ENCODE measurements around the gene IKZF1.

Gene IKZF1

DNA sequence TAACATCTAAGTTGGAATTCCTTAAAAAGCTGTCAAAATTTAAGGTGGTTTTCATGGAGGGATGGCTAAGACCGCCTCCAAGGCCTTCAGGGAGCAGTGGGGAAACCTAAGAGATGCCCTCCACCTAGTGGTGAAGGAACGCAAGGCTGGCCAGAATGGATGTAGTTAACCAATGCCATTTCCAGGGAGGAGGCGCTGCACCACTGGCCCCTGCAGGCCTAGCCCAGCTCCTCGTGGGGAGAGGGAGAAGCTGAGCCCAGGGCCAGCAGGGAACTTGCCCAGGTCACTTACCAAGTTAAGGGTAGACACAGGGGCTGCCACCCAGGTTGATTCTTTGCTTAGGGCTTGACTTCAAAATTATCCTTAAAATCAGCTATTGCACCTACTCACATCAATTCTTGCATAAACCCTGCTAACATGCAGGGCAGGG lies 113.6 kb downstream of the IKZF1 start:
- peak; percentile 10 for DNase-seq

DNA sequence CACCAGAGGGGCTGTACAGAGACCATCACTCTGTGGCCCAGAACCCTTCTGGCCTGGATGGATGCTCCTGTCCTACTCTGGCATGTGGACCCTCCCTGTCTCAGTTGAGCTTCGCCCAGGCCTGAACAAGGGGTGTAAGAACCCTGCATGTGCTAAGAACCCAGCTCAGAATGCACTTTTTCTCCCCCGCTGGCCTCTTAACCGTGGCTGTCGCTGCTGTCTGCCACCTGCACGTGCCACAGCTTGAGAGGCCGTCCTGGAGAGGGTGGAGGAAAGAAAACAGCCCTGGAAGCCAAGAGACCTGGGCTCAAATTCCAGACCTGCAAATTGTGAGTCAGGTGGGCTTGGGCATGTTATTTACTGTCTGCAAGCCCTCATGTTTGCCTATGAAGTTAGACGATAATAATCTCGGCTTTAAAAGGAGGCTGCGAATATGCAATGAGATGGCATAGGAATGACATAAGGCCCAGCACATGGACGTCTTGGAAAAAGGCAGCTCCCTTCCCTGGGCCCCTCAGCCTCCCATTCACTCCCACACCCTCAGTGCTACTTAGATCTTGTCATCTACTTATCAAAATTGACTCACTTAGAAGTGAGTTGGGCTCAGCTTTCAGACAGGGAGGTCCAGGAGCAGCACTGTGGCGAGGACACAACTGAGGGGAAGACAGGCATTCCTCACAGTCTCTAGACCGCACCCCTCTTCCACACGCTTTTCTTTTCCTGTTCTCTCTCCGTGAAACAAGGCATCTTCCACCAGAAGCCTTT lies 114.2 kb downstream of the IKZF1 start:
- no peak for DNase-seq

DNA sequence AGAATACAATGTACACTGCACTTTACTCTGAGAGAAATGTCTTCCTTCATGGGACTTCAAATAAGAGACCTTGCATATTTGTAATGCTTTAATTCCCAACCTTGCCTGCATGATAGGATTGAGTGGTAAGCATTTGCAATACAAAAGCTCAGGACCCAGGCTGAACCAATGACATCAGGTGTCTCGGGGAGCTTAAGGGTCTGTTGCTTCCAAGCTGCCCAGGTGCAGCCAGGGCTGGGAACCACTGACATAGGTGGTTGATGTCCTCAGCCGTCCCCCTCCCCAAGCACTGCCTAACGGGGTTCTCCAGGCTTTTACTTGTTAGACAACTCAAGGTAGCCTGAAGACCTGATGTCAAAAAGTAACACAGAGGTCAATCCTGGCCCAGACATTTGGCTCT lies 116.5 kb downstream of the IKZF1 start:
- DNase-seq: no peak

DNA sequence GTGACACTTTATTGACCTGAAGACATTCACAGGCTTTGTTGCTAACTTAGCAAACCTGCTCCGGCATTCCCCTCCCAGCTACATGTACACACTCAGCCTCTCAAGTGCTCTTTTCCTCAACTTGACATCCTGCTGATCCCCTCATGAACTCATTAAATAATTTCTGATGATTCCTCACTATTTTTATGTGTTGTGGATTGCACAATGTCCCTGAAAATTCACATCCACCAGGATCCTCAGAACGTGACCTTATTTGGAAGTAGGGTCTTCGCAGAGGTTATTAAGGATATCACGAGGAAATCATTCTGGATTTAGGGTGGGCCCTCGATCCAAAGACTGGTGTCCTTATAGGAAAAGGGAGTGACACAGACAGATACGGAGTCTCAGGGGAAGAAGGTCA lies 118.3 kb downstream of the IKZF1 start:
- DNase-seq: no peak

GRCh38 chr7:50423860-50424259 lies 119.3 kb downstream of the IKZF1 start:
- DNase-seq: no peak

DNA sequence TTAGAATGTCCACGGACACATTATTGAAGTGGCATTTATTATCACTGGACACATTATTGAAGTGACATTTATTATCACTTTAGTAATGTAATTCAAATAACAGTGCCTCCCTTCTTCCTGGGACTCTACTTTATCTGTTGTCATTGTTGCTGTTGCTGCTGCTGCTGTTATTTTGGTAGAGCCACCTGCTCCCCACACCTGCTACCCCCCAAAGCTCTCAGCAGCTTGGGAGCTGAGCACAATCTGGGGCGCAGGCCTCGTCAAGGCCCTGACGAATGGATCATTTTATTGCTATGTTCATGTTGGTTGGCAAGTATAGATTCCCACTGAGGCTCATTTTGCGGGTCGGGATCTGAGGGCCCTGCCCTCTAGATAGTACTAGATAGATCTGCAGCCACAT lies 120.8 kb downstream of the IKZF1 start:
- DNase-seq: no peak

DNA sequence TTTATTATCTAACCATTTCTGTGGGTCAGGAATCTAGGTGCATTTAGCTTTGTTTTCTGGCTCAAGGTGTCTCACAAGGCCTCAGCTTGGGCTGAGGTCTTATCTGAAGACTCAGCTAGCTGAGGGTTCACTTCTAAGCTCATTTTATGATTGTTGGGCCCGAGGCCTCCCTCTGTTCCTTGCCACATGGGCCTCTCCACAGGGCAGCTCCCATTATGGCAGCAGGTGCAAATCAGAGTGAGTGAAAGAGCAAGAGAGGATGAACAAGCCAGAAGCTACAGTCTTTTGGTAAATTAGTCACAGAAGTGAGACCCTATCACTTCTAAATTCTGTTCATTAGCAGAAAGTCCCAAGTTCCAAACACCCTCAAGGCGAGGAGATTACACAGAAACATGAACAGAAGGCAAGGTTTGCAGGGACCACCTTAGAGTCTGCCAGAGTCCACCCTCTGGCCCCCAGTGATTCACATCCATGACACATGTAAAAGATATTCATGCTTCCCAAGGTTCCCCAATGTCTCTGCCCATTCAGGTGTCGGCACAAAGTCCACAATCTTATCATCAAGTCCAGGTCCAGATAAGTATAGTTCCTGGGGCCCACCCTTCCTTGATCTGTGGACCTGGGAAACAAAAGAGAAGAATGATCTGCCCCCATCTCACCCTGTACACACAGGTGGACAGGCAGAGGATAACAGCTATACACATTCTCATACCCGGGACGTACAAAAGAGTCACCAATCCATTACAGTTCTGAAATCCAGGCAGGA lies 121.9 kb downstream of the IKZF1 start:
- DNase-seq: no peak

GRCh38 chr7:50427518-50427917 lies 123.0 kb downstream of the IKZF1 start:
- DNase-seq: no peak

GRCh38 chr7:50428911-50429310 lies 124.4 kb downstream of the IKZF1 start:
- no peak for DNase-seq

DNA sequence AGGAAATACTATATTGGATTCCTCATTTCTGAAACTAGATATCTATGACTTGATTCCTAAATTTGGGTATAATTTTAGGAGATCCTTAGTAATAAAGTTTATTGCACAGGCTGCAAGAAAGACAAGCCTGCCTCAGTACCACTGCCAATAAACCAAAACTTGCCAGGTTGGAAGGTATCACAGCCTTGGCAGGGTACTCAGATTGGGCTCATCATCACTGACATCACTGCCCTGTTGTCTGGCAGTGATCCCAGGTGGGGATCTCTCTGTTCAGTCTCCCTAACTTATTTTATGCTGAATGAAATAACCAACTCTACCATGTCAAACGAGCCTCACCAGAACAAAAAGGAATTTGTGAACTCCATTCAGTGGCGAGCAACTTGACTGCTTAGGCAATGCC lies 126.8 kb downstream of the IKZF1 start:
- no peak for DNase-seq

DNA sequence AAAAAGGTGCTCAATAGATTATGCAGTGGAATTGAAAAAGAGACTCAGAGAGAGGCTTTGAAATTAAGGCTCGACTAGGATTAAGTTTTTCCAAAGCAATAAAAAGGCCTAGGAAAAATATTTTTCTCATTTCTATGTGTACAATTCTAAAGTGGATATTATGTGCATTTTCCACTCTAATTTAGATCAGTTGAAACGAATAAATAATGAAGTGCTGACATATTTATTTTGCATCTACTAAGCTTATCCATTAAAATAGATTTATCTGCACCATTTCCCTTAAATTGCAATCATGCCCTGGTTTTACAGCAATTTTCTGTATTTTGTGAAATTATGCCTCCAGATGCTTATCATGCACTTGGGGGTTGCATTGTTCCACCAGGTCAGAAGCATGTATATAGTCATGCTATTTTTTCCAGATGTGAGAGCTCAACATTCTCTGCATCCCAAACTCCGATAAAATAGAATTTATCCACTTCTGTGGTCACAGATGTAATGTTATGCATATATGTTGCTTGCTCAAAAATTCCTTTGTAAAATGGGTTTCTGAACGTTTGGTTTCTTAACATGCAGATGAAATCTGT lies 127.3 kb downstream of the IKZF1 start:
- no peak for DNase-seq

DNA sequence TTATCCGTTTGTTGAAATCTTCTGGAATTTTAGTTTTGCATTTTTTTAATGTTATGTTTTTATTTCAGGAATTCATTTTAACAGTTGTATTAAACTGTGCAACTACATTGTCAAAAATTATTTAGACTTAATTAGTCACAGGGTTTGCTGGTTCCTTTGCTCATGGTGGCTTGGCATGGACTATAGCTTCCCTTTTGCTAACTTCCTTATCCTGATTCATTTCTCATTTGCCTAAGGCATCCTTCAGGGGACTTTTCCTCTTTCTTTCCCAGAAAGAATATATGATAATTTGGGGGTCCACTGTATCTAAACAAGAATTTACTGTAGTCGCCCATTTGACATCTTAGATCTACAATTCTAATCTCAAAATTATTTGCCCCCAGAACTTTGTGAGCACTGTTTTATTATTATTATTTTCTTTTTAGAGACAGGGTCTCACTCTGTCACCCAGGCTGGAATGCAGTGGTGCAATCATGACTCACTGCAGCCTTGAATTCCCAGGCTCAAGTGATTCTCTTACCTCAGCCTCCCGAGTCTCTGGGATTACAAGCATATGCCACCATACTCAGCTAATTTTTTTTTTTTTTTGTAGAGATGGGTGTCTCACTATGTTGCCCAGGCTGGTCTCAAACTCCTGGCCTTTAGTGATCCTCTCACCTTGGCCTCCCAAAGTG lies 131.8 kb downstream of the IKZF1 start:
- no peak for DNase-seq

DNA sequence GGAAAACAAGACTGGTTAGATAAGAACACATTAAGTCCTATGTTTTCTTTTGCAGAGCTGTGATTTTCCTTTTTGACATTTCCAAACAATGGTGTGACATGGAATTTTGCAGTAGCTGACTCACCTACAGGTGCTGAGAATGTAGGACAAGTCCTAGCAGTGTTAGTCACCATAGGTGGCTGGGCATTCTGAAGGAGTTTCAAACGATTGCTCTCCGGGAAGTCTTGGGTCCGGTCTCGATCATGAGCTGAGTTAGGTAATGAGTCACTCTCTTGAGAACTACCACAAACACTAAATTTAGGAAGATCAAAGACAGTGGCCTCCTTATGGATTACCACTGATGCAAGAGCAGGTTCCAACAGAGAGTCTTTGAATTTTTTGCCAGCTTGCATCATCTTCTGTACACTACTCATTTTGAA lies 142.0 kb downstream of the IKZF1 start:
- DNase-seq: no peak

DNA sequence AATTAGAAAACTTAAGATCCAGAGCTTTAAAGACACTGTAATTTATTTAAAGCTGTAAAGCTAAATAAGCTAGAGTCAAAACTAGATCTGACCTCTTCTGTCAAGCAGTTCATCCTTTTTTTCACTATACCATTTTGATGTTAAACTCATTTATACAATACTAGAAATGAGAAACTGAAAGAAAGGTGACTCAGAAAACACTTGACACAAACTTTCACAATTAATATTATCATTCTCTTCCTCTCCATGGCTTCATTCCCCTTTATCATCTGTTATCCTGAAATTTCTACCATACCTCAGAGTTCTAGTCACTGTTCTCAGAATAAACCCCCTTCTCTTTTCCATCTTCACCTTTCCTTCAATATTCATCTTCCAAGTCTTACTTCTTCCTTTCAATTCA lies 144.3 kb downstream of the IKZF1 start:
- DNase-seq: no peak

DNA sequence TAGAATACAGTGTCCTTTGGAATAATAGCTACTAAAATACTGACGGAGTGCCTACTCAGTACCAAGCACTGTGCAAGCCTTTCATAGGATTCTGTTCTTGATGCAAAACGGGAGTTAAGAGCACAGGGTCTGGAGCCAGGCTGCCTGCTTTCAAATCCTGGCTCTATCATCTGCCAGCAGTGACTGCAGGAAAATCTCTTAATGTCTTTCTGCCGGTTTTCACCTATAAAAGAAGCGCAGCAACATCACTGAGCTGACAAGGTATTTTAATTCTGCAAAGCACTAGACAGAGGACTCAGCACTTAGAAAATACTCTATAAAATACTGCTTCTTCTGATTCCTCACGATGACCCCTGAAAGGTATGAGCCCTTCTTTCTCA lies 145.0 kb downstream of the IKZF1 start:
- DNase-seq: no peak

- DNase-seq: peak; percentile 65
Measured at GRCh38 chr7:50449881-50450589, 145.5 kb downstream of the IKZF1 start, which contains the start of gene FIGNL1. Gene FIGNL1, minus strand, starts transcription at chr7:50450350. Its CDS starts 3,063 bp downstream, at chr7:50447287.

GRCh38 chr7:50450590-50451032 lies 146.1 kb downstream of the IKZF1 start:
- DNase-seq: no peak

Measured in NCI-H1694 treated with DMSO at 0.1 percent for 48 hours (cell line).